ENCODE measurements around the gene SLC27A5. TPM values are rescaled to one million over a fixed set of nuclear protein-coding genes. Genes with fewer than 3 reads are reported as not detected.

Gene SLC27A5
- total and polyA plus RNA-seq, 2 of the 4 experiments (the other 2 are of a cell fraction), result 7.7 to 11.2 TPM

DNA sequence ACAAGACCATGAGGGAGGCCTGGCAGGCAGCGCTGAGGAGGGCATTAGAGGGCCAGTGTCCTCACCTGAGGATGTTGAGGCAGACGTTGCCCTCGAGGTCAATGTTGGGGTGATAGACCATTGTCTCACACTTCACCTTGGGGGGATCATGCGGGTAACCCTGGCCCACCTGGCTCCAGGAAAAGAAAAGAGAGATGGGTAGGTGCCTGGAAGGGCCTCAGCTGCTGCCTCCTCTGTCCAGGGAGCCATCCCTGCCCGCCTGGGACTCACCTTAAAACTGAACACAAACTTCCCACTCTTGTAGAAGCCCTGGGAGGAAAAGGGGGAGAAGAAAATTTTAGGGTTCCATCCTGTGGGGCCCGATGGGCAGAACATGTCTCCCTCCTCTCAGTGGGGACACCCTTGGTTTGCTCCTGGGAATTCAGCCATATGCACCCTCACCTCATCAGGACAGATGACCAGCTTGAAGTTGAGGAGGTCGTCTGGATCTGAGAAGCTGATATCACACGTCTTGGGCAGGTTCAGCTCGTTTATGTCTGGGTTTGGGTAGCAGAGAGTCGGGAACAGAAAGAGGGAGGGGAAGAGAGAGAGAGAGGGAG is 44.9 kb upstream of the SLC27A5 start:
- Histone ChIP-seq H2BK5ac (ENCODE audit: low read depth, low read length, poor library complexity, severe bottlenecking) (no peak overlapping the region), H2BK120ac (ENCODE audit: low read depth, low read length) (no peak overlapping the region), H2AFZ (replicated peaks; ENCODE audit: low read length, poor library complexity) (no peak overlapping the region), H3K9ac (ENCODE audit: low read depth, low read length) (peak overlapping the region; percentile 97), H3K4ac (ENCODE audit: low read depth, low read length) (no peak overlapping the region; the same call in 1 of the 2 replicates), H3K9me3 (ENCODE audit: control insufficient read depth, insufficient read depth, low read length) (no peaks in the 10 kb centered on the region), H3K9me1 (ENCODE audit: insufficient read depth, low read length) (peaks cover 32% of the 10 kb centered on the region), H3K23ac (ENCODE audit: low read depth, low read length) (peak overlapping the region; percentile 29; the same call in 1 of the 2 replicates), H3K4me1 (ENCODE audit: control insufficient read depth, insufficient read depth, low read length) (peaks cover 22% of the 10 kb centered on the region), H2AK9ac (replicated peaks; ENCODE audit: low read depth, low read length, poor library complexity) (peak overlapping the region; percentile 3), H3K4me2 (ENCODE audit: low read depth, low read length) (peak overlapping the region; percentile 82), H3K14ac (replicated peaks; ENCODE audit: low read depth, low read length) (no peak overlapping the region), H3K18ac (ENCODE audit: low read depth, low read length) (no peak overlapping the region), H3K56ac (ENCODE audit: extremely low read depth, insufficient read depth, low read length) (no peak overlapping the region), H4K91ac (ENCODE audit: insufficient read depth, low read depth, low read length) (no peak overlapping the region), H2BK20ac (ENCODE audit: low read depth, low read length) (no peak overlapping the region), H3K79me1 (ENCODE audit: low read depth in 1 of 2, low read length in 2 of 2) (peaks cover 26 to 63% of the 10 kb centered on the region in 2 experiments), H4K5ac (ENCODE audit: low read depth, low read length) (no peak overlapping the region), H3K27ac (ENCODE audit: insufficient read depth, low read length) (no peak overlapping the region), H3K27me3 (ENCODE audit: control insufficient read depth, insufficient read depth, low read length) (no peaks in the 10 kb centered on the region), H4K20me1 (ENCODE audit: insufficient read depth, low read length) (peaks cover 16% of the 10 kb centered on the region), H3K36me3 (ENCODE audit: control insufficient read depth, insufficient read depth, low read length) (peaks cover 22% of the 10 kb centered on the region), H2AK5ac (ENCODE audit: low read depth, low read length) (no peak overlapping the region; the same call in 1 of the 2 replicates), H3K4me3 (ENCODE audit: insufficient read depth, low read depth, low read length) (no peak overlapping the region; the same call in 1 of the 2 replicates), H4K8ac (ENCODE audit: low read depth in 2 of 2, low read length in 2 of 2) (no peak overlapping the region), H2BK15ac (ENCODE audit: low read depth, low read length) (no peak overlapping the region)
- ATAC-seq (ENCODE audit: low read depth), result no peak
- dilution Hi-C loops (cut with HindIII; ENCODE audit: low sequenced_read_pairs, unreplicated experiment) (no loop called here), in situ Hi-C loops (cut with MboI; ENCODE audit: low sequenced_read_pairs) (no loop called here), intact Hi-C loops (cut with micrococcal nuclease) (no loop called here)
- no peak for DNase-seq
- POLR2A ChIA-PET (ENCODE audit: unreplicated experiment), result no interaction called here
- TF ChIP-seq NFE2L2 (IDR thresholded peaks at IDR 0.05; ENCODE audit: low read depth, low read length) (no peak), BHLHE40 (IDR thresholded peaks at IDR 0.05; ENCODE audit: low read depth, low read length) (no peak), CHD1 (IDR thresholded peaks at IDR 0.05; ENCODE audit: low read depth, low read length) (no peak), POLR2A (IDR thresholded peaks at IDR 0.05; ENCODE audit: low read depth, low read length) (no peak), RCOR1 (IDR thresholded peaks at IDR 0.05; ENCODE audit: insufficient replicate concordance, low read length) (no peak)
- TF ChIP-seq, protein P1, sequence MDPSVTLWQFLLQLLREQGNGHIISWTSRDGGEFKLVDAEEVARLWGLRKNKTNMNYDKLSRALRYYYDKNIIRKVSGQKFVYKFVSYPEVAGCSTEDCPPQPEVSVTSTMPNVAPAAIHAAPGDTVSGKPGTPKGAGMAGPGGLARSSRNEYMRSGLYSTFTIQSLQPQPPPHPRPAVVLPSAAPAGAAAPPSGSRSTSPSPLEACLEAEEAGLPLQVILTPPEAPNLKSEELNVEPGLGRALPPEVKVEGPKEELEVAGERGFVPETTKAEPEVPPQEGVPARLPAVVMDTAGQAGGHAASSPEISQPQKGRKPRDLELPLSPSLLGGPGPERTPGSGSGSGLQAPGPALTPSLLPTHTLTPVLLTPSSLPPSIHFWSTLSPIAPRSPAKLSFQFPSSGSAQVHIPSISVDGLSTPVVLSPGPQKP (IDR thresholded peaks at IDR 0.05; ENCODE audit: borderline replicate concordance, low read depth, low read length), result no peak
- WGBS, 2 experiments (ENCODE audit: extremely low coverage in 2 of 2, insufficient read length in 1 of 2), result 100% methylated on average over 1 of the region's 10 CpGs; no CpG with 5 or more reads in 1 of the 2 experiments
- CTCF ChIA-PET, result no interaction called here
- no TSS peak for BruUV-seq (replicated peaks)
